Activated naive CD8-positive, alpha-beta T cell treated with anti-CD3 and anti-CD28 coated beads, Interleukin-2, amount 10 ng/mL, durations not matched to agents 7 days and 5 days (primary cell): Measurements from ENCODE around the gene L2HGDH. TPM values are rescaled to one million over a fixed set of nuclear protein-coding genes. Genes with fewer than 3 reads are reported as not detected.
"Not testable (repeated sequence)": the region's sequence is repeated elsewhere in the genome, so short reads cannot be mapped to it uniquely, and the experiment has no call there.

Source experiments
- ATAC-seq: fragments of 150-1000 bp; cut with Tn5 transposase; one replicate; pipeline ENCODE4 v1.10.0; 2021; ENCODE audit warnings: low read depth, moderate library complexity
- POLR2A ChIA-PET: fragments of 350-600 bp; sonication (Branson Sonifier 250); formaldehyde crosslinking; loops from one replicate; lab custom pipeline; 2021; ENCODE audit warnings: antibody characterized with exemption; lab: Charles Lee
- DNase-seq: peaks from one replicate; pipeline ENCODE4 v3.0.0; 2021
- H3K27ac Mint-ChIP-seq: one replicate; pipeline ENCODE4 v1.8.0; 2022; ENCODE audit warnings: mild to moderate bottlenecking, mixed read lengths
- H3K27me3 Mint-ChIP-seq: one replicate; pipeline ENCODE4 v1.8.0; 2022; ENCODE audit warnings: mild to moderate bottlenecking, moderate library complexity, mixed read lengths
- H3K36me3 Mint-ChIP-seq: one replicate; pipeline ENCODE4 v1.8.0; 2021; ENCODE audit warnings: mild to moderate bottlenecking, mixed read lengths
- H3K4me1 Mint-ChIP-seq: one replicate; pipeline ENCODE4 v1.8.0; 2021; ENCODE audit warnings: mixed read lengths
- H3K4me3 Mint-ChIP-seq: one replicate; pipeline ENCODE4 v1.8.0; 2022; ENCODE audit warnings: mild to moderate bottlenecking, moderate library complexity, mixed read lengths
- H3K9me3 Mint-ChIP-seq: one replicate; pipeline ENCODE4 v1.8.0; 2021; ENCODE audit warnings: mixed read lengths
- total RNA-seq, 2 experiments: library from RNA; stranded (reverse); gene quantifications; one replicate each; pipeline ENCODE4 v1.2.3, GENCODE V29; 2021

The L2HGDH gene
- total RNA-seq, 2 experiments from 2014 or later = 11.5 to 12.1 TPM

DNA sequence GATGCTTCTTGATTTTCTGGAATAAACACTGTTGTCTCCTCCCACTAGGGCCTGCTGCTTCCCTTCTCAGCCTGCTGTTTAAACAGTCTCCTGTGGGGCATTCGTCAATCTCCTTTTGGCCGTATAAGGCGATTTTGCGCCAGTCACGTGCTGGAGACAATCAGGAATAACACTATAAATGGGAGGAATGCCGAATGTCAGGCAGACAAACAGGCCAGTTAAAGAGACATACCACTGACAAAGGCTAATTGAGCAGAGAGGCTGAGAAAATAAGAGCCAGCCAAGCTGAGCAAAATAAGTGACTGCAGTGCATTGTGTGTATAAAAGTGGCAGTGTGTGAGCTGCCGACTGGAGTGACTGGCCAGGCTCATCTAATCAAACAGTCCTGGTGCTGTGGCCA is 23.4 kb upstream of the L2HGDH start:
- Mint-ChIP-seq H3K27me3 (no peaks in the 10 kb centered on the region), H3K4me3 (no peak overlapping the region), H3K27ac (no peak overlapping the region), H3K9me3 (no peaks in the 10 kb centered on the region), H3K4me1 (peaks cover 11% of the 10 kb centered on the region), H3K36me3 (peaks cover 9% of the 10 kb centered on the region)
- DNase-seq (no peak), ATAC-seq (no peak)
- POLR2A ChIA-PET = interaction anchor here (0.8 to 1.0 kb wide), 2 partner anchors 23 to 28 kb away, joined by 3 read pairs; partner anchors contain the start of genes DMAC2L and L2HGDH

DNA sequence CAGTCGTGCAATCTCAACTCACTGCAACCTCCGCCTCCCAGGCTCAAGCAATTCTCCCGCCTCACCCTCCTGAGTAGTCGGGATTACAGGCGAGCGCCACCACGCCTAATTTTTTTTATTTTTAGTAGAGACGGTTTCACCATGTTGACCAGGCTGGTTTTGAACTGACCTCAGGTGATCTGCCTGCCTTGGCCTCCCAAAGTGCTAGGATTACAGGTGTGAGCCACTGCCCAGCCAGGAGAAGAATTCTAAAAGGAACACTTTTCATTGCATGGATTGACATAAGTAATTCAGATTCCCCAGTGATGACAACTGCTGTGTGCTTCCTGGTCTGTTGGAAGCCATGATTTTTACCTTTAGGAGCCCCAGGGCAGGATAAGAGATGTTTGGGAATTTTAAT is 22.2 kb upstream of the L2HGDH start:
- H3K36me3 Mint-ChIP-seq = peaks cover 8% of the 10 kb centered on the region
- POLR2A ChIA-PET = interaction anchor here (0.7 kb wide), 1 partner anchor 194 kb away, joined by 3 read pairs; no protein-coding TSS in a partner anchor
- H3K4me1 Mint-ChIP-seq = peaks cover 11% of the 10 kb centered on the region
- no peaks in the 10 kb centered on the region for H3K9me3 Mint-ChIP-seq
- H3K27me3 Mint-ChIP-seq = no peaks in the 10 kb centered on the region
- no peak for ATAC-seq
- H3K27ac Mint-ChIP-seq = no peak overlapping the region
- no peak for DNase-seq
- no peak overlapping the region for H3K4me3 Mint-ChIP-seq

DNA sequence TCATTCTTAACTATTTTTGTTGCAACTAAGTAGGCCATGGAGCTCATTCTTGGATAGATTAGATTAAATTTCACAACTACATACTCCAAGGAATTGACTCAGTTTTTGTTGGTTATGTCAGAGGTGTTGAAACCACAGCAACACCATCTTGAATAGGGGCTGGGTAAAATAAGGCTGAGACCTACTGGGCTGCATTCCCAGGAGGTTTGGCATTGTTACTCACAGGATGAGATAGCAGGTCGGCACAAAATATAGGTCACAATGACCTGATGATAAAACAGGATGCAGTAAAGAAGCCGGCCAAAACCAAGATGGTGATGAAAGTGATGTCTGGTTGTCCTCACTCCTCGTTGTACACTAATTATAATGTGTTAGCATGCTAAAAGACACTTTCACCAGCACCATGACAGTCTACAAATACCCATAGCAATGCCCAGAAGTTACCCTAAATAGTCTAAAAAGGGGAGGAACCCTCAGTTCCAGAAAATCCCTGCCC is 21.0 kb upstream of the L2HGDH start:
- H3K36me3 Mint-ChIP-seq = peaks cover 7% of the 10 kb centered on the region
- H3K27me3 Mint-ChIP-seq = no peaks in the 10 kb centered on the region
- H3K4me3 Mint-ChIP-seq = no peak overlapping the region
- H3K4me1 Mint-ChIP-seq = peaks cover 11% of the 10 kb centered on the region
- POLR2A ChIA-PET = interaction anchor here (0.6 kb wide), 2 partner anchors 31 to 60 kb away, joined by 3 read pairs; no protein-coding TSS in a partner anchor
- ATAC-seq (no peak), DNase-seq (no peak)
- no peak overlapping the region for H3K27ac Mint-ChIP-seq
- H3K9me3 Mint-ChIP-seq = no peaks in the 10 kb centered on the region

DNA sequence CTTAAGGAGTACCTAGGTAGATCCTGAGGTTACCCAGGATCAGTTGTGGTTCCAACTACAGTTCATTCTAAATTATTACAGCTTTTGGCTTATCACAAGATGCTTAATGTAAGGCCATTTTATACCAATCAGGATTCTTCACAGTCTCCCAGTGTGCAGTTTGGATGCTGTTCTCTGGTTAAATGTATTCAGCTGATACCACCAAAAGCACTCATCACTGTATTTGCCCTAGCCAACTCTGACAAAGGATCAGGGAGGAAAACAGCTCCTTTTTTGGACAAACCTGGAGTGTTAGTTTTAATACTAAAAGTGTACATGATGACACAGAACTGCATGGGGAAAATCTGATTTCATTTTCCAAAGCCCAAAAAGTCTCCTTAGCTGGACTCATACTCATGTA is 19.6 kb upstream of the L2HGDH start:
- POLR2A ChIA-PET = interaction anchor here (0.6 to 1.0 kb wide), 2 partner anchors 11 to 968 kb away, joined by 3 to 5 read pairs; no protein-coding TSS in a partner anchor
- DNase-seq (no peak), ATAC-seq (no peak)
- Mint-ChIP-seq H3K4me3 (no peak overlapping the region), H3K27ac (no peak overlapping the region), H3K9me3 (no peaks in the 10 kb centered on the region), H3K36me3 (peaks cover 7% of the 10 kb centered on the region), H3K27me3 (no peaks in the 10 kb centered on the region), H3K4me1 (peaks cover 10% of the 10 kb centered on the region)

DNA sequence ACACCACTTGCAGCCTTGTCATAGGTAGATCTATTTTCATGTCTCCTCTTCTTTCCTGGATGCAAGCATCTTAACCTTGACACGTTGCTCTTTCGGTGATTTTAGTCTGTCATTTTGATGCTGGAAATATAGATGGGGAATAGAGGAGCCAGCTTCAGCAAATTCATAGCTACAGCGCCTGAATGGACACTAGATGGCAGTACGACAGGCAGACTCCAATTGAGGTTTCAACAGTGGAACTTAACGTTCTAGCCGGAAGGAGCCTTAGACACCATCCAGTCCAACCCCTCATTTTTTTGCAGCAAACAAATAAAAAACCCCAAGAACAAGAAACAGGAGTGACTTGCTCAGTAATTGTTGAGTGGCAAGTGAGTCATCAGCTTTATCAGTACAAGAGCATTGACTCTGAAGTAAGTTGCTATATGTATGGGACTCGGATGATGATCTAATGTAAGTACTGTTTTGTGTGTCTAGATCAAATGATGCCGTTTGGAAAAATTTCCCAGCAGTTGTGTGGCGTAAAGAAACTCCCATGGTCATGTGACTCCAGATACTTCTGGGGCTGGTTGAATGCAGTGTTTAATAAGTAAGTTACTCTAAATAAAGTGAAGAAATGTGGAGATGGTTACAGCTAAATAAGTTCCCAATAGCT is 9.1 kb upstream of the L2HGDH start:
- no peaks in the 10 kb centered on the region for H3K27me3 Mint-ChIP-seq
- H3K4me3 Mint-ChIP-seq = no peak overlapping the region
- H3K36me3 Mint-ChIP-seq = peaks cover 19% of the 10 kb centered on the region
- H3K9me3 Mint-ChIP-seq = no peaks in the 10 kb centered on the region
- no peak overlapping the region for H3K27ac Mint-ChIP-seq
- peak; percentile 95 for ATAC-seq
- DNase-seq = no peak
- H3K4me1 Mint-ChIP-seq = peaks cover 9% of the 10 kb centered on the region
- POLR2A ChIA-PET = interaction anchor here (0.6 to 1.4 kb wide), 7 partner anchors 9 to 458 kb away, joined by 3 to 10 read pairs (median 3); partner anchors contain the start of genes DMAC2L, L2HGDH and VCPKMT

DNA sequence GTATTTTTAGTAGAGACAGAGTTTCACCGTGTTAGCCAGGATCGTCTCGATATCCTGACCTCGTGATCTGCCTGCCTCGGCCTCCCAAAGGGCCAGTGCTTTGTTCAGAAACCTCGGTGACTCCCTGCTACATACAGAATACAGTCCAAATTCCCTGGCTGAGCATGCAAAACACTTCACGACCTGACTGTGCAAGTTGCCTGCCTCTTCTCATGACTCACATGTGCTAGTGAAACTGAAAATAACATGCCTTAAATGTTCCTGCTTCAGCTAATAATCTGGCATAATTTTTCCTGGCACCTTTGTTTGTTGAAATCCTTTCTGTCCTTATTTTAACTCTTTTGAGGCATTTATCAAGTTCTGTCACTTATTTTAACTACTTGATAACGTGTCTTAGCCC is 8.3 kb upstream of the L2HGDH start:
- POLR2A ChIA-PET = interaction anchor here (0.6 to 1.4 kb wide), 6 partner anchors 8 to 213 kb away, joined by 3 to 10 read pairs (median 4); partner anchors contain the start of genes DMAC2L, L2HGDH and VCPKMT
- Mint-ChIP-seq H3K27ac (no peak overlapping the region), H3K27me3 (no peaks in the 10 kb centered on the region), H3K4me3 (no peak overlapping the region), H3K36me3 (peaks cover 23% of the 10 kb centered on the region), H3K9me3 (no peaks in the 10 kb centered on the region), H3K4me1 (peaks cover 9% of the 10 kb centered on the region)
- ATAC-seq (no peak), DNase-seq (no peak)

DNA sequence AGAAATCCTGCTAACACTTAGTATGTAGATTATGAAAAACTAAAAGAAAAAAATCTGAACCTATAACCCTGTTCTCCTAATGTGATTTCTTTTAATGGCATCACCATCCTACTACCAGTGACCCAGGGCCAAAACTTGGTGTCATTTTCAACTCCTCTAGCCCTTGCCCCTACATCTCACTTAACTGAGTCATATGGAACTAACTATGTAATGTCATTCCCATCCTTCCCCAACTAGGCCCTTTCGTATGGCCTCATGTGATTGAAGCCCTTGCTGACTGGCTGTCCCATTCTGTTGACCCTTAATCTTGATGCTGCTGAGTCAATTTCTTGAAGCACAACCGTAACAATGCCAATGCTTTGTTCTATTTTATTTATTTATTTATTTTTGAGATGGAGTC is 7.7 kb upstream of the L2HGDH start:
- no peak overlapping the region for H3K27ac Mint-ChIP-seq
- no peak for ATAC-seq
- H3K9me3 Mint-ChIP-seq = no peaks in the 10 kb centered on the region
- POLR2A ChIA-PET = no interaction called here
- peaks cover 26% of the 10 kb centered on the region for H3K36me3 Mint-ChIP-seq
- DNase-seq = no peak
- peaks cover 9% of the 10 kb centered on the region for H3K4me1 Mint-ChIP-seq
- H3K4me3 Mint-ChIP-seq = no peak overlapping the region
- H3K27me3 Mint-ChIP-seq = no peaks in the 10 kb centered on the region

DNA sequence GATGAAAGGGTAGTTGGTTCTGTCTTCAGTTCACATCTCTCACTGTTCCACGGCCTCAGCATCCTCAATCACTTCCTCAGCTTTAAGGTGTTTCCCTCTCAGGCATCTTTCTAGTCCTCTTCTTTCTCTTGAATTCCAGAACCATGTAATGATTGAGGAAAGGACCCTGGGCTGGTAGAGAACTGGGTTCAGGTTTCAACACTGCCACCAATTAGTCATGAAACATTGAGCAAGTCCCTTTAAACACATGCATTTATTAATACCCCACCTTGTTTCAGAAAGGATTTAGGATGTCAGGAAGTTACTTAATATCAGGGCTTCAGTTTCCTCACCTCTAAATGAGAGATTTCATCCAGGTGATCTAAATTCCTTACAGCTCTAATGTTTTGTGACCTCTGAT is 7.3 kb upstream of the L2HGDH start:
- H3K9me3 Mint-ChIP-seq = peaks cover under 1% of the 10 kb centered on the region
- H3K4me3 Mint-ChIP-seq = no peak overlapping the region
- peaks cover 10% of the 10 kb centered on the region for H3K4me1 Mint-ChIP-seq
- no peaks in the 10 kb centered on the region for H3K27me3 Mint-ChIP-seq
- H3K36me3 Mint-ChIP-seq = peaks cover 29% of the 10 kb centered on the region
- DNase-seq (no peak), ATAC-seq (no peak)
- POLR2A ChIA-PET = no interaction called here
- no peak overlapping the region for H3K27ac Mint-ChIP-seq

DNA sequence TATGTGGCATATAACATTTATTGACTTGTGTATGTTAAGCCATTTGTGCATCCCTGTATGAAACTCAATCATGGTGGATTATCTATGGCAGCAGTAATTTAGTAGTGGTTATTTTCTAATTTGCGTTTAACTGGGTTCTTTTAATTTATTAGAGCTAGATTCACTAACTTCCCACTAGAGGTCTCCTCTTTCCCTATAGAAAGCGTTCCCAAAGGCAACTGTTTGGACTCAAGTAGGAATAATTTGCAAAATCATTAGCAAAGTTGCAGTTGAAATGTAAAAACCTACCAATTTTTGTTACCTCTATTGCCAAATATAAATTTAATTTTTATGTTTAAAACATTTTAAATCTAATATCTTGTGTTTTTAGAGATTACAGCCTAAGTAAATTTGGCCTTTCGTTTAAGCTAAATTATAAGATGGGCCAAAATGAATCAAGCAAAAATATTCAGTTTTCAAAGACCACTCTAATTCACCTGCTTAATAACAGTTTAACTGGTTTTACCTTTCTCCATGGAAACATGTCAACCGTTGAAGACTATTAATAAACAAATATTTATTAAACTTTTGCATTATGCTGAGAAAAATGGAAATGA is 6.1 kb upstream of the L2HGDH start:
- Mint-ChIP-seq H3K9me3 (peaks cover 2% of the 10 kb centered on the region), H3K27ac (no peak overlapping the region), H3K4me3 (no peak overlapping the region), H3K4me1 (peaks cover 17% of the 10 kb centered on the region), H3K27me3 (no peaks in the 10 kb centered on the region), H3K36me3 (peaks cover 29% of the 10 kb centered on the region)
- POLR2A ChIA-PET = no interaction called here
- DNase-seq (no peak), ATAC-seq (no peak)

DNA sequence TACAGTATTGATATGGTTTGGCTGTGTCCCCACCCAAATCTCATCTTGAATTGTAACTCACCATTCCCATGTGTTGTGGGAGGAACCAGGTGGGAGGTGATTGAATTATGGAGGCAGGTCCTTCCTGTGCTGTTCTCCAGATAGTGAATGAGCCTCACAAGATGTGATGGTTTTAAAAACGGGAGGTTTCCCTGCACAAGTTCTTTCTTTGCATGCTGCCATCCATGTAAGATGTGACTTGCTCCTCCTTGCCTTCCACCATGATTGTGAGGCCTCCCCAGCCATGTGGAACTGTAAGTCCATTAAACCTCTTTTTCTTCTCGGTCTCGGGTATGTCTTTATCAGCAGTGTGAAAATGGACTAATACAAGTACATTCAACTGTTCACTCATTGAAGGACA is 2.1 kb upstream of the L2HGDH start:
- Mint-ChIP-seq H3K4me1 (peaks cover 28% of the 10 kb centered on the region), H3K36me3 (peaks cover 28% of the 10 kb centered on the region)
- H3K4me3 Mint-ChIP-seq, ATAC-seq, H3K27ac Mint-ChIP-seq, DNase-seq, POLR2A ChIA-PET, H3K9me3 Mint-ChIP-seq, H3K27me3 Mint-ChIP-seq: not testable (repeated sequence)

DNA sequence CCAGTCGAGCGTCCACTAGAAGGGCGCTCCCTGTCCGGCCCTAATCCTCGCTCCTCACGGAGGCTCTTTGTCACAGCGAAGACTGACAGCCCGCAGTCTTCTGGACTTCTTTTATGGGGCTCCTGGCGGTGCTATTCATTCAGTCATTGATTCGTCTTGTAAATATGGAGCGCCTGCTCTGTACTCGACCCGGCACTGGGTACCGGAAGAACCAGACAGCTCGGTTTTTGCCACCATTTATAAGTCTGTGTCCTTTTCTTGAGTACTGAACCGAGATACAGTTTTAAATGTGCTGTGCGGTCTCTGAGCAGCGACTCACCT is 665 bp upstream of the L2HGDH start:
- peaks cover 28% of the 10 kb centered on the region for H3K4me1 Mint-ChIP-seq
- peaks cover 2% of the 10 kb centered on the region for H3K9me3 Mint-ChIP-seq
- ATAC-seq (peak; percentile 43), DNase-seq (no peak)
- peak overlapping the region; percentile 95 for H3K27ac Mint-ChIP-seq
- peak overlapping the region; percentile 92 for H3K4me3 Mint-ChIP-seq
- peaks cover 28% of the 10 kb centered on the region for H3K36me3 Mint-ChIP-seq
- H3K27me3 Mint-ChIP-seq = no peaks in the 10 kb centered on the region
- POLR2A ChIA-PET = interaction anchor here (0.7 to 2.3 kb wide), 5 partner anchors 8 to 247 kb away, joined by 3 to 13 read pairs (median 6); partner anchors contain the start of genes ATL1 and SOS2

DNA sequence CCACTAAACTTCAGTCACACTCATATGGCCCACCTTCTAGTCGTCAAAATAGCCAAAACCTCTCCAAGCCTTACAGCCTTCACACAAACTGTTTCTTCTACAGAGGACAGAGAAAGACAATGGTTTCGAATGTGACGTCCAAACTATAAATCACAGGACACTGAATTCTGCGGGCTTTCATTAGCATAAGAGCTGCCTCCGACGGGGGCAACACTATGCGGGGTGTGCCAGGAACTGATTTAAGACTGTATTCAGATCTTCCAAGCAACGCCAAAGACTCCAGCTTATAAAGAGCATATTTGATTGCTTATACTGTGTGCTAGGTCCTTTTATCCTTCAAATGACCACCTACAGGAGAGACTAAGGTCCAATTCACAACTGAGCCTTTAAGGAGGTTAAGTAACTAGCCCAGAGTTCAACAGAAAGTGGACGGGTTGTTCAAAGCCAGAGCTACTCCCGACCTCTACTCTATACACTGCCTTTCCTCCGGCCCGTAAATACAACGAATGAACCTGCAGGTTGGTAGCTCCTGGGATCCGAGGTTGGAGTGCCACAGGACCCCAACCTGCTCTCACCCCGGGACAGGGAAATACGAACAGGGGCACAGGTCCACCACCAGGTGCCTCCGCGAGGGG is 575 bp downstream of the L2HGDH start:
- no peak for ATAC-seq
- Mint-ChIP-seq H3K27me3 (no peaks in the 10 kb centered on the region), H3K4me3 (peak overlapping the region; percentile 92), H3K27ac (peak overlapping the region; percentile 95), H3K9me3 (peaks cover 2% of the 10 kb centered on the region), H3K4me1 (peaks cover 23% of the 10 kb centered on the region), H3K36me3 (peaks cover 25% of the 10 kb centered on the region)
- no peak for DNase-seq
- POLR2A ChIA-PET = interaction anchor here (0.8 to 2.3 kb wide), 5 partner anchors 10 to 618 kb away, joined by 3 to 10 read pairs (median 3); partner anchors contain the start of genes KLHDC1 and KLHDC2

DNA sequence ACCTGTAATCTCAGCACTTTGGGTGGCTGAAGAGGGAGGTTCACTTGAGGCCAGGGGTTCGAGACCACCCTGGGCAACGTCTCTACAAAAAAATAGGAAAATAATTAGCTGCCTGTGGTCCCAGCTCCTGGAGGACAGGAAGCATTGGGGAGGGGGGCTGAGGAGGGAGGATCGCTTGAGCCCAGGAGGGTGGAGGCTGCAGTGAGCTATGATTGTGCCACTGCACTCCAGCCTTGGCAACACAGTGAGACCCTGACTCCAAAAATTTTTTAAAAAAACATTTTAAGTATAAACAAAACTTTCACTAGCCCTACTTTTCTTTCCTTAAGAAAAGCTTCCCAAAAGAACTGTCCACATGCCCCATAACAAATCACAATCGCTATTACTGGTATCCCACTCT is 1.6 kb downstream of the L2HGDH start:
- DNase-seq (no peak), ATAC-seq (no peak)
- Mint-ChIP-seq H3K9me3 (peaks cover 2% of the 10 kb centered on the region), H3K4me3 (peak overlapping the region; percentile 92), H3K4me1 (peaks cover 23% of the 10 kb centered on the region), H3K36me3 (peaks cover 19% of the 10 kb centered on the region), H3K27me3 (no peaks in the 10 kb centered on the region), H3K27ac (peak overlapping the region; percentile 34)
- POLR2A ChIA-PET = interaction anchor here (0.7 to 2.2 kb wide), 2 partner anchors 221 to 542 kb away, joined by 3 to 8 read pairs; partner anchors contain the start of gene KLHDC2
